RWPE2 (cell line): ENCODE data around the gene PDLIM4.

Experiments used
- ATAC-seq: fragments of 200-7000 bp; cut with Tn5 transposase; 3 replicates; pipeline ENCODE4 v1.9.1; 2021; ENCODE audit warnings: low read depth
- DNase-seq: peaks from one replicate; pipeline ENCODE4 v3.0.0-alpha.2; 2020; ENCODE audit warnings: low spot score
- H3K27ac ChIP-seq: fragments of 450-650 bp; 2 replicates; pipeline ENCODE4 v1.5.1; 2017; ENCODE audit warnings: mild to moderate bottlenecking; ENCODE audit not compliant: poor library complexity, severe bottlenecking
- H3K27me3 ChIP-seq: fragments of 250-450 bp; sonication (Bioruptor Pico); 2 replicates; pipeline ENCODE4 v1.5.1; 2021; ENCODE audit warnings: mild to moderate bottlenecking, moderate library complexity; ENCODE audit not compliant: insufficient read depth, poor library complexity, severe bottlenecking
- H3K36me3 ChIP-seq: fragments of 250-450 bp; sonication (Bioruptor Pico); 2 replicates; pipeline ENCODE4 v1.5.1; 2020; ENCODE audit warnings: low read depth, mild to moderate bottlenecking, moderate library complexity
- H3K4me1 ChIP-seq: fragments of 250-450 bp; sonication (Bioruptor Pico); 2 replicates; pipeline ENCODE4 v1.5.1; 2021; ENCODE audit warnings: mild to moderate bottlenecking, moderate library complexity; ENCODE audit not compliant: insufficient read depth, poor library complexity, severe bottlenecking
- H3K4me3 ChIP-seq: fragments of 250-450 bp; sonication (Bioruptor Pico); 2 replicates; pipeline ENCODE4 v1.5.1; 2021; ENCODE audit warnings: mild to moderate bottlenecking, moderate library complexity; ENCODE audit not compliant: severe bottlenecking
- H3K9me3 ChIP-seq: fragments of 250-450 bp; sonication (Bioruptor Pico); 2 replicates; pipeline ENCODE4 v1.5.1; 2021; ENCODE audit warnings: mild to moderate bottlenecking, moderate library complexity; ENCODE audit not compliant: severe bottlenecking
- CTCF ChIP-seq: fragments of 450-650 bp; IDR thresholded peaks from one replicate; pipeline ENCODE4 v1.5.1; 2017; ENCODE audit warnings: mild to moderate bottlenecking, moderate library complexity; ENCODE audit not compliant: poor library complexity, severe bottlenecking

PDLIM4 gene

GRCh38 chr5:132271251-132272246, 14.1 kb downstream of the PDLIM4 start:
- TF ChIP-seq CTCF = no peak
- Histone ChIP-seq H3K4me3 (no peak overlapping the region), H3K36me3 (peaks cover 31% of the 10 kb centered on the region), H3K27me3 (no peaks in the 10 kb centered on the region), H3K9me3 (no peaks in the 10 kb centered on the region), H3K4me1 (no peaks in the 10 kb centered on the region), H3K27ac (no peak overlapping the region)
- DNase-seq (no peak), ATAC-seq (no peak)

GRCh38 chr5:132272311-132273210, 15.1 kb downstream of the PDLIM4 start:
- no peaks in the 10 kb centered on the region for H3K27me3 ChIP-seq
- peak; percentile 92 for TF ChIP-seq CTCF
- DNase-seq (peak; percentile 61), ATAC-seq (peak; percentile 1; the same call in 1 of the 3 replicates)
- H3K4me1 ChIP-seq = no peaks in the 10 kb centered on the region
- H3K27ac ChIP-seq = no peak overlapping the region
- peaks cover 20% of the 10 kb centered on the region for H3K36me3 ChIP-seq
- H3K9me3 ChIP-seq = no peaks in the 10 kb centered on the region
- no peak overlapping the region for H3K4me3 ChIP-seq

- H3K4me3 ChIP-seq = no peak overlapping the region
- DNase-seq = no peak
- no peak for ATAC-seq
- peaks cover 17% of the 10 kb centered on the region for H3K36me3 ChIP-seq
- no peaks in the 10 kb centered on the region for H3K4me1 ChIP-seq
- no peak for TF ChIP-seq CTCF
- no peaks in the 10 kb centered on the region for H3K9me3 ChIP-seq
- no peak overlapping the region for H3K27ac ChIP-seq
- no peaks in the 10 kb centered on the region for H3K27me3 ChIP-seq
Observed at GRCh38 chr5:132273631-132274030, 16.1 kb downstream of the PDLIM4 start.

GRCh38 chr5:132274050-132274792, 16.7 kb downstream of the PDLIM4 start:
- Histone ChIP-seq H3K9me3 (no peaks in the 10 kb centered on the region), H3K4me3 (no peak overlapping the region), H3K27me3 (no peaks in the 10 kb centered on the region), H3K36me3 (peaks cover 17% of the 10 kb centered on the region), H3K4me1 (no peaks in the 10 kb centered on the region), H3K27ac (no peak overlapping the region)
- TF ChIP-seq CTCF = no peak
- DNase-seq = peak; percentile 64
- ATAC-seq = no peak
